Trophoblast cell (in vitro differentiated cells and primary cell): ENCODE data around the gene LRRC4B.

Source experiments
- DNase-seq, 2 donors: peaks; one replicate each; pipeline ENCODE4 v3.0.0-alpha.2; 2016
- H2AFZ ChIP-seq: 2 replicates; pipeline ENCODE4 v1.6.1; 2013; ENCODE audit warnings: low read length, moderate library complexity, mild to moderate bottlenecking; ENCODE audit not compliant: insufficient read depth, poor library complexity
- H2AK5ac ChIP-seq: 2 replicates; pipeline ENCODE4 v1.6.1; 2013; ENCODE audit warnings: mild to moderate bottlenecking, low read length
- H2BK120ac ChIP-seq: 2 replicates; pipeline ENCODE4 v1.6.1; 2013; ENCODE audit warnings: low read length, mild to moderate bottlenecking, moderate library complexity; ENCODE audit not compliant: insufficient read depth, poor library complexity
- H2BK12ac ChIP-seq: 2 replicates; pipeline ENCODE4 v1.6.1; 2013; ENCODE audit warnings: mild to moderate bottlenecking, low read length, moderate library complexity
- H2BK5ac ChIP-seq: 2 replicates; pipeline ENCODE4 v1.6.1; 2013; ENCODE audit warnings: low read length, low read depth, moderate library complexity, mild to moderate bottlenecking; ENCODE audit not compliant: poor library complexity
- H3K14ac ChIP-seq: 2 replicates; pipeline ENCODE4 v1.6.1; 2013; ENCODE audit warnings: mild to moderate bottlenecking, low read length
- H3K18ac ChIP-seq: 2 replicates; pipeline ENCODE4 v1.6.1; 2013; ENCODE audit warnings: mild to moderate bottlenecking, low read length
- H3K23ac ChIP-seq: 2 replicates; pipeline ENCODE4 v1.6.1; 2013; ENCODE audit warnings: low read length
- H3K27ac ChIP-seq: 2 replicates; pipeline ENCODE4 v1.5.1; 2013; ENCODE audit warnings: low read depth, mild to moderate bottlenecking, inconsistent platforms, low read length, moderate library complexity
- H3K27me3 ChIP-seq: 2 replicates; pipeline ENCODE4 v1.6.1; 2013; ENCODE audit warnings: inconsistent platforms, mild to moderate bottlenecking, low read length, moderate library complexity; ENCODE audit not compliant: insufficient read depth
- H3K36me3 ChIP-seq, 2 experiments: 1 replicate in 1 of 2; 2 replicates in 1 of 2; pipeline ENCODE4 v1.6.1; 2013; ENCODE audit warnings: low read length in 2 of 2, mild to moderate bottlenecking in 2 of 2, moderate library complexity in 1 of 2; ENCODE audit not compliant: insufficient read depth in 2 of 2, control insufficient read depth in 1 of 2
- H3K4ac ChIP-seq: 2 replicates; pipeline ENCODE4 v1.6.1; 2013; ENCODE audit warnings: low read depth, mild to moderate bottlenecking, low read length, moderate library complexity
- H3K4me1 ChIP-seq, 2 experiments: 1 replicate in 1 of 2; 2 replicates in 1 of 2; pipeline ENCODE4 v1.6.1; 2013; ENCODE audit warnings: low read length in 2 of 2, mild to moderate bottlenecking in 2 of 2, moderate library complexity in 1 of 2; ENCODE audit not compliant: insufficient read depth in 2 of 2, control insufficient read depth in 1 of 2
- H3K4me2 ChIP-seq: 2 replicates; pipeline ENCODE4 v1.6.1; 2013; ENCODE audit warnings: inconsistent platforms, mild to moderate bottlenecking, low read length, moderate library complexity
- H3K4me3 ChIP-seq: 2 replicates; pipeline ENCODE4 v1.5.1; 2013; ENCODE audit warnings: mild to moderate bottlenecking, low read depth, low read length, inconsistent platforms
- H3K79me1 ChIP-seq: one replicate; pipeline ENCODE4 v1.6.1; 2013; ENCODE audit warnings: low read length
- H3K79me2 ChIP-seq: 2 replicates; pipeline ENCODE4 v1.6.1; 2013; ENCODE audit warnings: low read length, mild to moderate bottlenecking; ENCODE audit not compliant: control insufficient read depth, insufficient read depth, poor library complexity
- H3K9ac ChIP-seq: 2 replicates; pipeline ENCODE4 v1.6.1; 2013; ENCODE audit warnings: mild to moderate bottlenecking, low read length
- H3K9me3 ChIP-seq: 2 replicates; pipeline ENCODE4 v1.6.1; 2013; ENCODE audit warnings: low read depth, mild to moderate bottlenecking, control low read depth, inconsistent platforms, low read length; ENCODE audit not compliant: insufficient read depth
- H4K12ac ChIP-seq: 2 replicates; pipeline ENCODE4 v1.6.1; 2013; ENCODE audit warnings: low read depth, mild to moderate bottlenecking, low read length, moderate library complexity
- H4K8ac ChIP-seq: 2 replicates; pipeline ENCODE4 v1.6.1; 2013; ENCODE audit warnings: low read depth, mild to moderate bottlenecking, low read length, moderate library complexity
- H4K91ac ChIP-seq: one replicate; pipeline ENCODE4 v1.6.1; 2013; ENCODE audit warnings: low read depth, mild to moderate bottlenecking, low read length, moderate library complexity
- WGBS: extraction: QIAGEN DNeasy Blood & Tissue Kit; methylation state at CpG from one replicate; pipeline ENCODE4 v1.1.7; 2013; ENCODE audit warnings: missing lambda C conversion rate; ENCODE audit not compliant: insufficient read length, insufficient coverage; ENCODE audit errors: extremely low coverage; 5-methylcytosine and 5-hydroxymethylcytosine counted together

The LRRC4B gene

DNA sequence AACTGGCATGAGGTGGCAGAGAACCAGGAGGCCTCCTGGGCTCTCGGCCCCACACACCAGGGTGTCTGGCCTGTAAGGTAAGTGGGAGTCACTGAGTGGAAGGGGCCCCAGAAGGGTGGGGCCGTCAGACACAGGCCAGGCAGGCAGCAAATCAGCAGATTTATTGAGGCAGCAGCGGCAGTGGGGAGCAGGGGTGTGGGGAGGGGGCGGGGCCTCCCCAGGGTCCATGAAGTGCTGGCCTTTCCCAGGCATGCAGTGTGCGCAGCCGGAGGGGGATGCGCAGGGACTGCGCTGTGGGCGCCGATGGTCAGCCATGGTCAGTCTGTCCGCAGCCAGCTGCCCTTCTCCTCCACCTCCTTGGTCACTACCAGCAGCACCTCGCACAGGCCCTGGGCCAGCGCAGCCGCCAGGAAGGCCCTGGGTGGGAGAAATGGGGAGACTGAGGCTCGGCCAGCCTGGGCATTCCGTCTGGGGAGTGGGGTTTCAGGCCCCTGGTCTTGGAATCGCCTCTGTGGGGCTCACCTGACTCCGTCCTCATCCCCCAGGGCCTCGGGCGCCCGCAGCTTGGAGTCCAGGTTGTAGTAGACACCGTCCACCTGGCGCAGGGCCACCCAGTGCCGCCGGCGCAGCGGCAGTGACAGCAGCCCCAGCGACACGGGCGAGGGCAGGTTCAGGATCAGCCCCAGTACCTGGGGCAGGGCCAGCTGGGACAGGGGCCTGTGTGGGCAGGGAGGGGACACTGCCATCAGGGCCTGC, 62.2 kb downstream of the LRRC4B start:
- Histone ChIP-seq H3K18ac (no peak overlapping the region), H3K27me3 (no peaks in the 10 kb centered on the region), H3K79me1 (peaks cover 14% of the 10 kb centered on the region), H3K14ac (no peak overlapping the region), H3K4me1 (peaks cover 12 to 15% of the 10 kb centered on the region in 2 experiments), H2BK5ac (no peak overlapping the region), H3K4ac (no peak overlapping the region), H3K4me3 (no peak overlapping the region), H3K27ac (no peak overlapping the region), H3K9me3 (no peaks in the 10 kb centered on the region), H2AK5ac (no peak overlapping the region), H2BK12ac (peak overlapping the region; percentile 8), H2AFZ (no peak overlapping the region), H4K12ac (no peak overlapping the region), H2BK120ac (no peak overlapping the region), H3K36me3 (peaks cover 5 to 6% of the 10 kb centered on the region in 2 experiments), H4K8ac (no peak overlapping the region), H3K23ac (no peak overlapping the region), H3K4me2 (no peak overlapping the region), H3K9ac (no peak overlapping the region), H4K91ac (no peak overlapping the region), H3K79me2 (peaks cover 5% of the 10 kb centered on the region)
- DNase-seq, result no peak
- WGBS, result no CpG with 5 or more reads among the region's 30 CpGs

DNA sequence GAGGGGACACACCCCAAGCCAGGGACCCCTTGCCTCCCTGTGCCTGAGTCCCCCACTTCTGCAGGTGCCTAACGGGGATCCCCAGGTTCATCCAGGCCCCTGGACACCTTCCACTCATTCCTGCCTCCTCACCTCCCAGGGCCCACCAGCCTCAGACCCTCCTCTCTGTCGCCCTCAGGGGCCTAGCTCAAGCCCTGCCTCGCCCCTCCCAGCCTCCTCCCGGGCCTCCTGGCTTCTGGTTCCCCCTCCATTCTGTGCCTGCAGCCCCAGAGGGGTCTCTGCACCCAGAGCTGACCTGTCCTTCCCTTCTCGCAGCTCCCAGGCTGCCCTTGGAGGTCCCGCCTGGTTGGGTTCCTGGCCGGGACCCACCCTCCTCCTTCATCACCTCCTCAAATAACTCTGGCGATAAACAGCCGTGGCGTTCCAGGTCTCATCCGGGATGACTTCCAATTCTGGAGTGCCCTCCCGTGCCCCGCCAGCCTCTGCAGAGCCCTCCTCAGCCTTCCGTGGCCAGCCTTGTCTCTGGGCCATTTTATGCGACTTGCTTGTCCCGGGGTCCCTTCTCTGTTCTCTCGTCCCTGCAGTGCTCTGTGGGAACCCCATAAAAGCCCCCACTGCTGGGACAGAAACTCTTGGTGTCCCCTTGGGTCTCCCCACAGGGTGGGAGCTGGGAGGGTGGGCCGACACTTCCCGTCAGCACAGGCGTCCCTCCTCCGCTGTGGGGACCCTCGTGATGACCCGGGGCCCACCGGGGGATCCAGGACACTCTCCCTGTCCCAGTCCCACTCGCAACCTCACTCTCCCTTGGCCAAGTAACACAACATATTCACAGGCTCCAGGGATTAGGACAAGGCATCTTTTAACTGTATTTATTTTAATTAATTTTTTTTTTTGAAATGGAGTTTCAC, 66.4 kb downstream of the LRRC4B start:
- peak overlapping the region; percentile 88 for H2BK120ac ChIP-seq
- no peaks in the 10 kb centered on the region for H3K27me3 ChIP-seq
- H4K91ac ChIP-seq, result peak overlapping the region; percentile 83
- peak overlapping the region; percentile 20 for H3K4ac ChIP-seq
- H3K14ac ChIP-seq, result peak overlapping the region; percentile 54
- peak overlapping the region; percentile 38 for H3K4me2 ChIP-seq
- H2BK12ac ChIP-seq, result peak overlapping the region; percentile 58
- H3K4me3 ChIP-seq, result peak overlapping the region; percentile 7
- peaks cover 27% of the 10 kb centered on the region for H3K79me1 ChIP-seq
- H2AFZ ChIP-seq, result no peak overlapping the region
- no peaks in the 10 kb centered on the region for H3K9me3 ChIP-seq
- DNase-seq, result no peak
- H3K27ac ChIP-seq, result peak overlapping the region; percentile 60
- H3K4me1 ChIP-seq, result peaks cover 17 to 23% of the 10 kb centered on the region in 2 experiments
- peak overlapping the region; percentile 27 for H3K18ac ChIP-seq
- no peak overlapping the region for H3K23ac ChIP-seq
- H3K36me3 ChIP-seq, result peaks cover 5 to 6% of the 10 kb centered on the region in 2 experiments
- H2AK5ac ChIP-seq, result peak overlapping the region; percentile 36
- H3K9ac ChIP-seq, result peak overlapping the region; percentile 16
- WGBS, result no CpG with 5 or more reads among the region's 25 CpGs
- H4K12ac ChIP-seq, result no peak overlapping the region
- peaks cover 3% of the 10 kb centered on the region for H3K79me2 ChIP-seq
- peak overlapping the region; percentile 39 for H4K8ac ChIP-seq
- peak overlapping the region; percentile 15 for H2BK5ac ChIP-seq

DNA sequence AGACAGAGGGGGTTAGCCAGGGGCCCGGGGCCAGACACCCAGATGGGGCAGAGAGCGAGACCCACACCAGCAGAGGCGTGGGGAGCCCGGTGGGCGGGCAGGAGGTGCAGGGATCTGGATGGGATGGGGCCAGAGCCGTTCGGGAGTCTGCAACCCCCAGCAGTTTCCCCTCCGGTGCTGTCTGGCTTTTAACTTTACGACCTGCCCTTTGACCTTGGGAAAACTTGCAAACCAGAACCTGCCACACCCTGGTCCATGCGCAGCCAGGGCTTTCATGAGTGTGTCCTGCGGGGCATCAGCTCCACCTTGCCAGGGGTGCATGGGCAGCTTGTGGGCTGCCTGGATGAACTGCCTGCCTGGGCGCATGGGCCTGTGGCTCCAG, 67.1 kb downstream of the LRRC4B start:
- Histone ChIP-seq H3K27me3 (no peaks in the 10 kb centered on the region), H2BK120ac (peak overlapping the region; percentile 88), H3K36me3 (peaks cover 3 to 4% of the 10 kb centered on the region in 2 experiments), H3K79me1 (peaks cover 27% of the 10 kb centered on the region), H3K4me2 (peak overlapping the region; percentile 38), H3K4ac (peak overlapping the region; percentile 20), H2AK5ac (no peak overlapping the region), H3K9ac (peak overlapping the region; percentile 16), H2AFZ (no peak overlapping the region), H2BK5ac (peak overlapping the region; percentile 37), H3K4me1 (peaks cover 21 to 29% of the 10 kb centered on the region in 2 experiments), H4K8ac (peak overlapping the region; percentile 8), H4K12ac (no peak overlapping the region), H3K9me3 (no peaks in the 10 kb centered on the region), H4K91ac (peak overlapping the region; percentile 83), H3K14ac (peak overlapping the region; percentile 54), H3K79me2 (peaks cover 3% of the 10 kb centered on the region), H2BK12ac (peak overlapping the region; percentile 58), H3K4me3 (peak overlapping the region; percentile 7), H3K27ac (peak overlapping the region; percentile 75), H3K23ac (no peak overlapping the region), H3K18ac (peak overlapping the region; percentile 27)
- no peak for DNase-seq
- no CpG with 5 or more reads among the region's 12 CpGs for WGBS

DNA sequence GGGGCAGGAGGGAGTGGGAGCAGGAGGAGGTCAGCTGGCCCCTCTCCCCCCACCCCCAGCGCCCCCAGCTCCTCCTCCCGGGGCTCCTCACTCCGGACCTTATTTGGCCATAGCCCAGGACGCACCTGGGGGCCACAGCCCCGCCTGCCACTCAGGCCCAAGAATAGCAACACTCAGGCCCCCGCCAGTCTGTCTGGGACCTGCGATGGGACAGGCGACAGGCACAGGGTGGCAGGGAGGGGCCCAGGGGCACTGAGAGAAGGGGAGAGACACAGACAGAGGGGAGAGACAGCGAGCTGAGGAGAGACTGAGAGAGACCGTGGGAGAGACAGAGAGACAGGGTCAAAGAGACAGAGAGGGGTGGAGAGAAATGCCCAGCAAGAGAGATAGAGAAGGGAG, 67.5 kb downstream of the LRRC4B start:
- Histone ChIP-seq H3K36me3 (peaks cover 0 to 2% of the 10 kb centered on the region in 2 experiments), H2AFZ (no peak overlapping the region), H4K12ac (no peak overlapping the region), H3K4me3 (no peak overlapping the region), H2BK120ac (peak overlapping the region; percentile 65), H4K8ac (peak overlapping the region; percentile 8), H3K4me2 (peak overlapping the region; percentile 37), H3K79me1 (peaks cover 27% of the 10 kb centered on the region), H3K4ac (peak overlapping the region; percentile 7), H3K27ac (peak overlapping the region; percentile 75), H3K23ac (no peak overlapping the region), H3K4me1 (peaks cover 23 to 30% of the 10 kb centered on the region in 2 experiments), H3K9me3 (no peaks in the 10 kb centered on the region), H3K27me3 (no peaks in the 10 kb centered on the region), H3K18ac (no peak overlapping the region), H2BK12ac (peak overlapping the region; percentile 1), H2AK5ac (peak overlapping the region; percentile 55), H3K14ac (peak overlapping the region; percentile 22), H2BK5ac (peak overlapping the region; percentile 37), H4K91ac (peak overlapping the region; percentile 97), H3K79me2 (peaks cover 3% of the 10 kb centered on the region), H3K9ac (no peak overlapping the region)
- no peak for DNase-seq
- no CpG with 5 or more reads among the region's 10 CpGs for WGBS
